Transverse colon (tissue), 4 donors: ENCODE results near the gene SHB. TPM values are rescaled to one million over a fixed set of nuclear protein-coding genes. Genes with fewer than 3 reads are reported as not detected.
A peak's percentile ranks its signal among the peaks of the same experiment; 100 is the strongest.

Experiments used
- DNase-seq: peaks from one replicate; pipeline ENCODE4 v3.0.0-alpha.2; 2019
- H3K27ac ChIP-seq, 4 donors: fragments of 200-600 bp; sonication (generic); 2 replicates each; pipeline ENCODE4 v1.5.1; 2016 to 2018; ENCODE audit warnings: inconsistent platforms in 4 of 4
- H3K27me3 ChIP-seq: fragments of 200-600 bp; sonication (generic); 2 replicates; pipeline ENCODE4 v1.5.1; 2017; ENCODE audit warnings: inconsistent platforms
- H3K36me3 ChIP-seq, 4 donors: fragments of 200-600 bp; sonication (generic); 2 replicates each; pipeline ENCODE4 v1.5.1; 2017 to 2019; ENCODE audit warnings: inconsistent platforms in 4 of 4
- H3K4me1 ChIP-seq, 4 donors: fragments of 200-600 bp; sonication (generic); 2 replicates each; pipeline ENCODE4 v1.5.1; 2017 to 2020; ENCODE audit warnings: inconsistent platforms in 4 of 4
- H3K4me3 ChIP-seq, 4 donors: fragments of 200-600 bp; sonication (generic); 1 replicate in 1 of 4; 2 replicates in 3 of 4; pipeline versions ENCODE4 v1.5.1 to v1.6.1; 2017 to 2019; ENCODE audit warnings: inconsistent platforms in 4 of 4
- H3K9me3 ChIP-seq, 2 donors: fragments of 200-600 bp; sonication (generic); 2 replicates each; pipeline ENCODE4 v1.5.1; 2017 to 2019; ENCODE audit warnings: inconsistent platforms in 2 of 2
- CTCF ChIP-seq, 5 experiments: fragments of 200-600 bp in 3 of 5; fragments of 450-650 bp in 2 of 5; sonication (generic) in 3 of 5; IDR thresholded peaks; 1 replicate in 2 of 5; 2 replicates in 3 of 5; pipeline ENCODE4 v1.5.1; 2016 to 2017; ENCODE audit warnings: antibody characterized with exemption in 5 of 5, inconsistent platforms in 3 of 5, mild to moderate bottlenecking in 2 of 5, moderate library complexity in 1 of 5
- EP300 ChIP-seq: sonication (generic); formaldehyde crosslinking; IDR thresholded peaks from one replicate; pipeline ENCODE4 v1.6.1; 2017; ENCODE audit warnings: antibody characterized with exemption, low read depth
- POLR2A ChIP-seq: fragments of 450-650 bp; IDR thresholded peaks from one replicate; pipeline ENCODE4 v1.6.1; 2016; ENCODE audit warnings: antibody characterized with exemption, mild to moderate bottlenecking, moderate library complexity
- POLR2AphosphoS5 ChIP-seq, 3 donors: sonication (generic); formaldehyde crosslinking; IDR thresholded peaks; one replicate each; pipeline ENCODE4 v1.6.1; 2016; ENCODE audit warnings: antibody characterized with exemption in 3 of 3
- WGBS, 2 donors: methylation state at CpG; one replicate each; pipeline ENCODE4 v1.1.5; 2018; ENCODE audit warnings: low coverage in 1 of 2; 5-methylcytosine and 5-hydroxymethylcytosine counted together
- in situ Hi-C, 4 donors: fragments of 200-750 bp; cut with MboI; loops; one replicate each; pipeline versions ENCODE4 v1.15.0 to v1.15.1; 2017; ENCODE audit warnings: low sequenced_read_pairs in 3 of 4, low pct_ligation_motif_present in 1 of 4, low pct_unique_long_range_greater_than_20kb in 1 of 4
- intact Hi-C: fragments of 100-400 bp; cut with DNase I; formaldehyde crosslinking; loops from one replicate; pipeline ENCODE4 v1.15.1; 2023; ENCODE audit warnings: low total_unique reads
- total RNA-seq, 4 donors: library from RNA; depleted of rRNA; stranded (reverse); fragments of >200 nt; gene quantifications; one replicate each; pipeline ENCODE4 v1.1.0, GENCODE V29; 2016

The SHB gene
- total RNA-seq, 4 donors from 2014 or later, result 11.9 to 33.7 (median 22.2) TPM

- in situ Hi-C loops, result no loop called here
- H3K27ac ChIP-seq, result peak overlapping the region in 2 of 4 donors; percentile 7 to 19
- no peaks in the 10 kb centered on the region for H3K27me3 ChIP-seq
- WGBS, 2 donors, result 69 to 70% methylated on average over 2 to 9 of the region's 12 CpGs
- peaks cover 0 to 5% (median 2%) of the 10 kb centered on the region in 4 donors for H3K36me3 ChIP-seq
- H3K4me3 ChIP-seq, result no peak overlapping the region
- intact Hi-C loops, result no loop called here
- TF ChIP-seq EP300, result no peak
- TF ChIP-seq POLR2AphosphoS5 (IDR thresholded peaks at IDR 0.05), result no peak
- TF ChIP-seq POLR2A, result no peak
- TF ChIP-seq CTCF (IDR thresholded peaks at IDR 0.05), result no peak
- DNase-seq, result no peak
- H3K4me1 ChIP-seq, result peaks cover 6 to 19% (median 11%) of the 10 kb centered on the region in 4 donors
- H3K9me3 ChIP-seq, result no peaks in the 10 kb centered on the region
Observed at GRCh38 chr9:37943345-37944265, 125.4 kb downstream of the SHB start.

GRCh38 chr9:37942621-37943344 lies 126.2 kb downstream of the SHB start:
- Histone ChIP-seq H3K27me3 (no peaks in the 10 kb centered on the region), H3K9me3 (no peaks in the 10 kb centered on the region), H3K4me1 (peaks cover 6 to 28% (median 15%) of the 10 kb centered on the region in 4 donors), H3K4me3 (no peak overlapping the region), H3K27ac (no peak overlapping the region), H3K36me3 (no peaks in the 10 kb centered on the region)
- DNase-seq, result no peak
- 67 to 84% methylated on average over 1 to 12 of the region's 12 CpGs for WGBS, 2 donors
- intact Hi-C loops, result no loop called here
- TF ChIP-seq CTCF (IDR thresholded peaks at IDR 0.05) (no peak), POLR2A (no peak), POLR2AphosphoS5 (IDR thresholded peaks at IDR 0.05) (no peak), EP300 (no peak)
- in situ Hi-C loops, result no loop called here

GRCh38 chr9:37941253-37941652 lies 127.8 kb downstream of the SHB start:
- intact Hi-C loops, result no loop called here
- Histone ChIP-seq H3K4me1 (peaks cover 6 to 33% (median 15%) of the 10 kb centered on the region in 4 donors), H3K9me3 (no peaks in the 10 kb centered on the region), H3K27ac (no peak overlapping the region), H3K4me3 (no peak overlapping the region), H3K27me3 (no peaks in the 10 kb centered on the region), H3K36me3 (no peaks in the 10 kb centered on the region)
- 77% methylated on average over 2 of the region's 2 CpGs; no CpG with 5 or more reads in 1 of the 2 donors for WGBS, 2 donors
- DNase-seq, result no peak
- in situ Hi-C loops, result no loop called here
- no peak for TF ChIP-seq CTCF (IDR thresholded peaks at IDR 0.05)
- no peak for TF ChIP-seq POLR2A
- no peak for TF ChIP-seq POLR2AphosphoS5 (IDR thresholded peaks at IDR 0.05)
- TF ChIP-seq EP300, result no peak

GRCh38 chr9:37939575-37940095 lies 129.4 kb downstream of the SHB start:
- Histone ChIP-seq H3K27ac (no peak overlapping the region), H3K4me1 (peaks cover 6 to 33% (median 15%) of the 10 kb centered on the region in 4 donors), H3K36me3 (no peaks in the 10 kb centered on the region), H3K9me3 (no peaks in the 10 kb centered on the region), H3K27me3 (no peaks in the 10 kb centered on the region), H3K4me3 (no peak overlapping the region)
- in situ Hi-C loops, result no loop called here
- 90 to 95% methylated on average over 3 to 6 of the region's 6 CpGs for WGBS, 2 donors
- no peak for DNase-seq
- intact Hi-C loops, result no loop called here
- TF ChIP-seq CTCF (IDR thresholded peaks at IDR 0.05), result no peak
- TF ChIP-seq EP300, result no peak
- TF ChIP-seq POLR2A, result no peak
- no peak for TF ChIP-seq POLR2AphosphoS5 (IDR thresholded peaks at IDR 0.05)
